Fibroblast of upper back skin (primary cell): ENCODE measurements around the gene SLC25A42.
"Not testable (repeated sequence)": the region's sequence is repeated elsewhere in the genome, so short reads cannot be mapped to it uniquely, and the experiment has no call there.

Experiments
- DNase-seq: peaks from one replicate; pipeline ENCODE4 v3.0.0-alpha.2; 2013

SLC25A42 gene

GRCh38 chr19:19106938-19107337 is 43.1 kb downstream of the SLC25A42 start:
- DNase-seq: not testable (repeated sequence)

GRCh38 chr19:19107654-19108053 is 43.9 kb downstream of the SLC25A42 start:
- DNase-seq: no peak

DNA sequence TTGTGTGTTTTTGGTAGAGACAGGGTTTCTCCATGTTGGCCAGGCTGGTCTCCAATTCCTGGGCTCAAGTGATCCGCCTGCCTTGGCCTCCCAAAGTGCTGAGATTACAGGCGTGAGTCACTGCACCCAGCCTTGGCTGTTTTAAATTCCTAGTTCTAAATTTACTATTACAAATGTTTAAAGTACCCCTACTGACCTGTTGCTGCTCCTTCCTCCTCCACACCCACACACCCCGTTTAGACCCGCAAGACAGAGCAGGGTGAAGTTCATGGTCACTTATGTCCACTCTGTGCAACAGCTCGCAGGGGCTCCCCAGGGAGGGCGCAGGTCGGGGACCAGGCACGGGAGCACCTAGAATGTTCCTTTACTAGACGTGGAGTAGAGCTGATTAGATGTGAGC is 45.8 kb downstream of the SLC25A42 start:
- peak; percentile 6 for DNase-seq

DNA sequence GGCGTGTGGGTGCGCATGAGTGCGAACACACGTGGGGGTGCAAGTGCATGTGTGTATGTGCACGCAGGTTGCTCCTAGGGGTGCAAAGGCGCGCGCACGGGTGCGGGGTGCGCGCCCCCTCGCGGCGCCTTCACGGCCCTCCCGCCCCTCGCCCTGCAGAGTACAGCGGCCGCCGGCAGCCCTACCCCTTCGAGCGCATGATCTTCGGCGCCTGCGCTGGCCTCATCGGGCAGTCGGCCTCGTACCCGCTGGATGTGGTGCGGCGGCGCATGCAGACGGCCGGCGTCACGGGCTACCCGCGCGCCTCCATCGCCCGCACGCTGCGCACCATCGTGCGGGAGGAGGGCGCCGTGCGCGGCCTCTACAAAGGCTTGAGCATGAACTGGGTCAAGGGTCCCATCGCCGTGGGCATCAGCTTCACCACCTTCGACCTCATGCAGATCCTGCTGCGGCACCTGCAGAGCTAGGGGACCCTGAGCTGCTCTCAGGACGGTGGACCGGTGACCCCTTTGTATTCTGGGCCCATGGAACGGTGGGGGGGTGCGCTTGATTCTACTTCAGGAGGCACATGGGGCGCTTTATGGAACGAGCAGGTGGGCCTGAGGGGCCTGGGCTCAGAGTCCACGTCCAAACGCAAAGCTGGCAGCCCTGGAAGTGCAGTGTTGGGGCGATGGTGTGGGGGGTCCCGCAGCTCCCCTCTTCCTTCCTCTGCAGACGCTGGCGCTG is 46.8 kb downstream of the SLC25A42 start:
- no peak for DNase-seq

DNA sequence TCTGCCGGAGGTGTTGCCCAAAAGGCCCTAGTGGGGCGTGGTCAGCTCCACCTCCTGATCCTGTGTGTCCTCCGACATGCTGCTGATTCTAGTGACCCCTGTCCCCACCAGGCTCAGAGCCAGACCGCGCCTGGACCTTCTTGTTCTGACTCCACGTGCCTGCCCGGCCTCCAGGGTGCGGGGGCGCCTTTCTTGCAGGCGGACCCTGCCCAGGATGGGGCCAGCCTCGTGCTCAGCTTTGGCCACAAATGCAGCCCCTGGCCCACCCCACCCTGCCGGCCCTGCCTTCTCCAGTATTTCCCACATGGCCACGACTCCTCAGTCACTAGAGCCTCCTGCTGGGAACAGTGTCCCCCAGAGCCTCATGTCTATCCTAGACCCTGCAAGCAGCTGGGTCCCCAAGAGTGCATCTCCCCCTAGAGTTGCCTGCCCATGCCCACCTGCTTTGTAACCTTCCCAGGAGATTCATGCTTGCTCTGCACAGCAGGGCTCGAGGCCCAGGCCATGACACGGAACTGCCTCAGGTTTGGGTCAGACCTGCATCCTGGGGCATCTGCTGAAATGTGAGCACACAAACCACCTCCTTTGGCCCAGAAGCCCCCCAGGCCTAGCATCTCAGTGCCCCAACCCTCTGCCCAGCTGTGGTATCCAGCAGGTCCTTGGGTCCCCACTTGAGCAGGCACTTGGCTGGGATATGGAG is 47.5 kb downstream of the SLC25A42 start:
- no peak for DNase-seq

DNA sequence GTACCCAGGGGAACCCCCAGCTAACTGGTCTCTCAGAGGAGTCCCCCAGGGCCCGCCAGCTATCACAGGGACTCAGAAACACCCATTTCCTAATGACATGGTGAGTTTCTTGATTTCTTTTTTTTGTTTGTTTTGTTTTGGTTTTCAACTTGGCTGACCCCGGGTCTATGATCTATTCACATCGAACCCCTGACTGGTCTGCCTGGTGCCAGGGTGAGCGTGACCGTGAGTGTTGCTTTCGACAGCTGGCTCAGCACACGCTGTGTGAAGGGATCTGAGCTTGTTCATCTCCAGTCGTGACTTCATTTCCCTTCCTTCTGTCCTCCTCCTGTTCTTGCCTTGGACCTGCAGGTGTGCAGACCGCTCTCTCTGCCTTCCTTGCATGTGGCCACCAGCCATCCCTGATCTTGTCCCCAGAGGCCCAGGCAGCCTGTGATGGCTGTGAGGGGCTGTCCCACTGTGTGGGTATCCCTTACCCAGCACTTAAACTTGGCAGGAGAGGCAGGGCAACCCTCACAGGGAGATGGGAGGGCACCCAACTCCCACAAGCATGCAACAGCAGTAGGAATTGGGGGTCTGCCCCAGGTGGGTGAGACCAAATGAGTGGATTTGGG is 48.3 kb downstream of the SLC25A42 start:
- no peak for DNase-seq

GRCh38 chr19:19113040-19113626 is 49.3 kb downstream of the SLC25A42 start:
- peak; percentile 67 for DNase-seq

GRCh38 chr19:19115954-19116353 is 52.2 kb downstream of the SLC25A42 start:
- DNase-seq: no peak

DNA sequence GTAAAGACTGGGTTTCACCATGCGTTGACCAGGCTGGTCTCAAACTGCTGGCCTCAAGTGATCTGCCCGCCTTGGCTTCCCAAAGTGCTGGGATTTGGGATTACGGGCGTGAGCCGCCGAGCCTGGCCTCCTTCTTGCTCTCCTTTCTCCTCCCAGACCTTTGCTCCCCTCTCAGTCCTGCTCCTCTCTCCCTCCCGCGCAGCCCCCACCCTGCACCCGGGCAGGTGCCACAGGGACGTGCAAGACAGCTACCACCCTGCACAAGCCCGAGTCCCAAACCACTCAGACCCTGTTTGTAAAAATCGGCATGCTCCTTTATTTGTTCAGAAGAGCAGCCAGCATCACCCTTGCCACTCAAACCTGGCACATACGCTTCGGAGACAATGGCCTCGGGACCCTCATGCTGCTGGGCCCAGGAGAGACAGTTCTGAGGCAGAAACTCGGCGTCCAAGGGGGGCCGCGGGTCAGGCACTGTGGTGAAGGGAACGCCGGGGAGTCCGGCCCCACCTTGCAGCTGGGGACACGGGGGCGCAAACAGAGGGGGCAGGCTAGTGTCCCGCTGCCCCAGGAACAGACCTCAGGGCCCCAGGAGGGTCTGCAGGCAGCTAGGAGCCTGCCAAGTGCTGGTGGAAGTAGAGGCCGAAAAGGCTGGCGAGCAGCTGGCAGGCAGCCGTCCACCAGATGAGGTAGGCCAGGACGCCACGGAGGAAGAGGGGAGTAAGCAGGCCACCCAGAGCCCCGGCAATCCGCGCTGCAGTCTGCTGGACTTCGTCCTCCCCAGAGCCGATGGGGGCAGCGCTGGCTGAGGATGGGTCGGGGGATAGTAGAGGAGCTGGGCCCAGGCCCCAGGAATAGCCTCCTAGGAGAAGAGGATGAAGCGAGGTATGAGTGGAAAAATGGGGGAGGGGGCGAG is 55.8 kb downstream of the SLC25A42 start:
- DNase-seq: no peak

DNA sequence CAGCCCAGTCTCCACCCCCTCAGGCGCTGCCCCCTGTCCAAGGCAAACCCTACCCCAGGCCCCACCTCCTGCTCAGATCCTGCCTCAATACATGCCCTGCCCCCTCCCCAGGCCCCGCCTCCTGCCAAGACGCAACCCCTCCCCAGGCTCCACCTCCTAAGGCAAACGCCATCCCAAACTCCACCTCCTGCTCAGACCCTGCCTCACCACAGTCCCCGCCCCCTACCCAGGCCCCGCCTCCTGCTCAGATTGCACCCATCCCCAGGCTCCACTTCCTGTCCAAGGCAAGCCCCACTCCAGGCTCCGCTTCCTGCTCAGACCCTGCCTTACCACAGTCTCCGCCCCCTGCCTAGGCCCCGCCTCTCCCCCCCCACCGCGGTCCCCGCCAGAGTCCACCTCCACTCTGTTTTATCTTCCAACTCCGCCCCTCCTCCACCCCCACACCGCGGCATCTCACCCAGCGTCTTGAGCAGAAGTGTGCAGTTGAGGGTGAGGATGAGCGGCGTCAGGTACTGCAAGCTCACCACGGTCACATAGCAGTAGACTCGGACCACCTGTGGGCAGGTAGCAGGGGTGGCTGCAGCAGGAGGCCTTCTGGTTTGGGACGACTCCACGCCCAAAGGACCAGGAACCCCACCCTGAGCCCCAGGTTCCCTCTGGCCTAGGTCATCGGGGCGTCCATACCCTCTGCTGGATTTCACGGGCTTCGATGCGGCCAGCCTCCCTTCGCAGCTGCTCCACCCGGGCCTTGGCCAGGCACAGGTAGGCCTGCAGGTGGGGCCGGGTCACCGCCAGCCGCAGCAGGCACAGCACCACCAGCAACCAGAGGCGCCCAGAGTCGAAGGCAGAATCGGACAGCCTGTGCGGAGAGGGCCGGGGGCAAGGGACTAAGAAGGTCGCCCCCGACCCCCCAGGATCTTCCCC is 56.8 kb downstream of the SLC25A42 start:
- DNase-seq: peak; percentile 90

DNA sequence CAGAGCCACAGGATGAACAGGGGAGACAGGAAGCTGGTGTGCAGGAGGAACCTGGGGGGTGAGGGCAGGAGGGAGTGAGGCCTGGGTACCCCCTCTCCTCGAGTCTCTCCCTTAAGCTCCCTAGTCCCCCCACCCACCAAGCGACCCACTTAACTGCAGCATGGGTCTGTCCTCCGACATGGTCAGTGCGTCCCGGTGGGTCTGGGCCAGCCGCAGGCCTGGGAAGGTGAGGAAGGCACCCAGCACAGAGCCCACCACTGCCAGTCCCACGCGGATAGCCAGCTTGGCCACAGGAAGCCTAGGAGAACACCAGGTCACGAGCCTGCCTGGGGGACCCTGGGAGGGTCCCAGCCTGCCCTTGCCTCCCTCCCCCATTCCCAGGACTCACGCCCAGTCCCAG is 57.6 kb downstream of the SLC25A42 start:
- no peak for DNase-seq

- DNase-seq: no peak
Observed at GRCh38 chr19:19122902-19123301, 59.1 kb downstream of the SLC25A42 start.

DNA sequence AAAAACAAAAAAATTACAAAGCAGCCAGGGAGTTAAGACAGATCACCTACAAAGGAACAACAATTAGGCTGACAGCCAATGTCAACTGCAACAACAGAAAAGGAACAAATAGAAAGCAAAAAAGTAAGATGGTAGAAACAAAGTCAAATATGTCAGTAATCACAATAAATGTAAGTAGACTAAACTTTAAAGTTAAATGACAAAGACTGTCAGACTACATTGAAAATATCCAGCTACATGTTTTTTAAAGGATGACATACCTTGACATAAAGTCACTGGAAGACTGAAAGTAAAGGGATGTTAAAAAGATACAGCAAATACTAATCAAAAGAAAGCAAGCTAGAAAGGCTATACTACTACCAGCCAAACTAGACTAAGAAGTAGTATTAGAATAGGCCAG is 59.6 kb downstream of the SLC25A42 start:
- no peak for DNase-seq

DNA sequence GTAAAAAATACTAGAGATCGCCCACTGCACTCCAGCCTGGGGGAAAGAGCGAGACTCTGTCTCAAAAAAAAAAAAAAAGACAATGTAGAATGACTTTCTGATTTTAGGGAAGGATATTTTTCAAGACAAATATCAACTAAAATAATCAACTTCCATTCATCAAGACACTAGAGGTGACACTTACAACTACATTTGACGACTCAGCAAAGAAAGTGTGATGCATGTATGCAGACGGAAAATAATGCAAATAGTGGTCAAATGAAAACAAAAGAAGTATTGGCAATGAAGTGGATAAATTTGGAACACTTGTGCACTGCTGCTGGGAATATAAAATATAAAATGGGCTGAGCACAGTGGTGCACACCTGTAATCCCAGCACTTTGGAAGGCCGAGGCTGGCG is 62.3 kb downstream of the SLC25A42 start:
- DNase-seq: no peak

- no peak for DNase-seq
Observed at GRCh38 chr19:19131989-19132388, 68.2 kb downstream of the SLC25A42 start.

- no peak for DNase-seq
Observed at GRCh38 chr19:19132912-19133311, 69.1 kb downstream of the SLC25A42 start.

GRCh38 chr19:19133985-19134384 is 70.2 kb downstream of the SLC25A42 start:
- DNase-seq: no peak

GRCh38 chr19:19134687-19135158 is 70.9 kb downstream of the SLC25A42 start:
- no peak for DNase-seq

GRCh38 chr19:19135713-19136112 is 71.9 kb downstream of the SLC25A42 start:
- not testable (repeated sequence) for DNase-seq

- DNase-seq: no peak
Observed at GRCh38 chr19:19137556-19138108, 73.8 kb downstream of the SLC25A42 start.
